Vagina (tissue), 2 donors: Measurements from ENCODE around the gene DHRSX.
"Not testable (repeated sequence)": the region's sequence is repeated elsewhere in the genome, so short reads cannot be mapped to it uniquely, and the experiment has no call there.

Experiments
- CTCF ChIP-seq, 3 experiments: fragments of 450-650 bp in 2 of 3; fragments of 200-600 bp in 1 of 3; sonication (generic) in 1 of 3; IDR thresholded peaks; one replicate each; pipeline ENCODE4 v1.5.1; 2017 to 2019; ENCODE audit warnings: antibody characterized with exemption in 3 of 3, mild to moderate bottlenecking in 2 of 3, moderate library complexity in 2 of 3
- POLR2AphosphoS5 ChIP-seq, 2 donors: sonication (generic); formaldehyde crosslinking; IDR thresholded peaks; one replicate each; pipeline ENCODE4 v1.9.0; 2017; ENCODE audit warnings: antibody characterized with exemption in 2 of 2, mild to moderate bottlenecking in 2 of 2, low read depth in 1 of 2; ENCODE audit not compliant: insufficient read depth in 1 of 2

GRCh38 chrX:2271595-2271994 is 229.2 kb downstream of the DHRSX start:
- not testable (repeated sequence) for TF ChIP-seq POLR2AphosphoS5 (IDR thresholded peaks at IDR 0.05; ENCODE audit: insufficient read depth in 1 of 2, low read depth in 1 of 2); CTCF (IDR thresholded peaks at IDR 0.05)
